ENCODE results near the gene MAML3. TPM values are rescaled to one million over a fixed set of nuclear protein-coding genes. Genes with fewer than 3 reads are reported as not detected.
A peak's percentile ranks its signal among the peaks of the same experiment; 100 is the strongest.

MAML3 gene
- total and polyA plus RNA-seq, 8 donors = 5.8 to 18.7 (median 16.7) TPM

GRCh38 chr4:139809757-139810140, 344.2 kb downstream of the MAML3 start:
- DNase-seq (no peak), ATAC-seq (no peak)
- H3K36me3 ChIP-seq = no peaks in the 10 kb centered on the region
- H3K27me3 ChIP-seq = no peaks in the 10 kb centered on the region
- H3K27ac ChIP-seq = peak overlapping the region in 1 of 2 donors; percentile 7
- TF ChIP-seq CTCF (IDR thresholded peaks at IDR 0.05) = no peak
- peaks cover 7 to 22% of the 10 kb centered on the region in 2 donors for H3K4me1 ChIP-seq
- intact Hi-C loops (cut with DNase I) = no loop called here
- no peak overlapping the region for H3K4me3 ChIP-seq
- peaks cover 0 to 10% of the 10 kb centered on the region in 2 donors for H3K9me3 ChIP-seq

- H3K9me3 ChIP-seq = peaks cover 0 to 10% of the 10 kb centered on the region in 2 donors
- no peaks in the 10 kb centered on the region for H3K36me3 ChIP-seq
- intact Hi-C loops (cut with DNase I) = no loop called here
- H3K4me3 ChIP-seq = no peak overlapping the region
- peaks cover 7 to 16% of the 10 kb centered on the region in 2 donors for H3K4me1 ChIP-seq
- H3K27ac ChIP-seq = peak overlapping the region in 1 of 2 donors; percentile 14
- TF ChIP-seq CTCF (IDR thresholded peaks at IDR 0.05) = no peak
- no peak for ATAC-seq
- H3K27me3 ChIP-seq = no peaks in the 10 kb centered on the region
- no peak for DNase-seq
These were observed 344.9 kb downstream of the MAML3 start for GRCh38 chr4:139808808-139809756.

- peak overlapping the region in 1 of 2 donors; percentile 14 for H3K27ac ChIP-seq
- DNase-seq (no peak), ATAC-seq (no peak)
- H3K4me1 ChIP-seq = peaks cover 7 to 15% of the 10 kb centered on the region in 2 donors
- no peak for TF ChIP-seq CTCF (IDR thresholded peaks at IDR 0.05)
- H3K27me3 ChIP-seq = no peaks in the 10 kb centered on the region
- no peaks in the 10 kb centered on the region for H3K36me3 ChIP-seq
- H3K4me3 ChIP-seq = no peak overlapping the region
- intact Hi-C loops (cut with DNase I) = no loop called here
- peaks cover 0 to 10% of the 10 kb centered on the region in 2 donors for H3K9me3 ChIP-seq
These were observed 345.6 kb downstream of the MAML3 start for GRCh38 chr4:139808381-139808807.

- intact Hi-C loops (cut with DNase I) = no loop called here
- peaks cover 7 to 15% of the 10 kb centered on the region in 2 donors for H3K4me1 ChIP-seq
- H3K9me3 ChIP-seq = peaks cover 0 to 10% of the 10 kb centered on the region in 2 donors
- no peak overlapping the region for H3K4me3 ChIP-seq
- TF ChIP-seq CTCF (IDR thresholded peaks at IDR 0.05) = no peak
- H3K27ac ChIP-seq = no peak overlapping the region
- H3K36me3 ChIP-seq = no peaks in the 10 kb centered on the region
- H3K27me3 ChIP-seq = no peaks in the 10 kb centered on the region
- DNase-seq (no peak), ATAC-seq (no peak)
These were observed 346.5 kb downstream of the MAML3 start for GRCh38 chr4:139807483-139807882.

GRCh38 chr4:139806929-139807328, 347.1 kb downstream of the MAML3 start:
- H3K9me3 ChIP-seq = peaks cover 0 to 10% of the 10 kb centered on the region in 2 donors
- no peak overlapping the region for H3K27ac ChIP-seq
- no peaks in the 10 kb centered on the region for H3K36me3 ChIP-seq
- no peak overlapping the region for H3K4me3 ChIP-seq
- H3K27me3 ChIP-seq = no peaks in the 10 kb centered on the region
- no peak for TF ChIP-seq CTCF (IDR thresholded peaks at IDR 0.05)
- DNase-seq (no peak), ATAC-seq (no peak)
- peaks cover 7 to 15% of the 10 kb centered on the region in 2 donors for H3K4me1 ChIP-seq
- intact Hi-C loops (cut with DNase I) = no loop called here
